Large intestine (tissue), 3 donors: ENCODE measurements around the gene ZNF407. TPM values are rescaled to one million over a fixed set of nuclear protein-coding genes. Genes with fewer than 3 reads are reported as not detected.
"Not testable (repeated sequence)": the region's sequence is repeated elsewhere in the genome, so short reads cannot be mapped to it uniquely, and the experiment has no call there.

Experiments used
- DNase-seq, 2 donors: peaks; one replicate each; pipeline versions ENCODE4 v3.0.0 to v3.0.0-alpha.2; 2013
- H3K27ac ChIP-seq: one replicate; pipeline ENCODE4 v1.5.1; 2013; ENCODE audit warnings: low read length
- H3K27me3 ChIP-seq: 2 replicates; pipeline ENCODE4 v1.6.1; 2013; ENCODE audit warnings: low read length; ENCODE audit not compliant: control insufficient read depth, insufficient read depth
- H3K36me3 ChIP-seq: 2 replicates; pipeline ENCODE4 v1.6.1; 2013; ENCODE audit warnings: low read length; ENCODE audit not compliant: control insufficient read depth, insufficient read depth
- H3K4me1 ChIP-seq: one replicate; pipeline ENCODE4 v1.6.1; 2013; ENCODE audit warnings: low read length; ENCODE audit not compliant: control insufficient read depth, insufficient read depth
- H3K4me3 ChIP-seq: one replicate; pipeline ENCODE4 v1.5.1; 2013; ENCODE audit warnings: low read length
- H3K9me3 ChIP-seq: one replicate; pipeline ENCODE4 v1.6.1; 2013; ENCODE audit warnings: mild to moderate bottlenecking, low read depth, low read length, moderate library complexity; ENCODE audit not compliant: control insufficient read depth
- WGBS: methylation state at CpG from one replicate; pipeline ENCODE4 v1.1.5; 2013; ENCODE audit warnings: low lambda C conversion rate; ENCODE audit not compliant: insufficient coverage; 5-methylcytosine and 5-hydroxymethylcytosine counted together
- polyA plus RNA-seq: library from polyadenylated mRNA; unstranded; fragments of 120-200 nt; gene quantifications from one replicate; pipeline ENCODE4 v1.2.1, GENCODE V29; 2013

Gene ZNF407
- polyA plus RNA-seq, 1 donor, result 6.6 TPM

GRCh38 chr18:75085676-75086075 lies 488.0 kb downstream of the ZNF407 start:
- H3K4me3 ChIP-seq, DNase-seq, H3K27me3 ChIP-seq, H3K27ac ChIP-seq, H3K36me3 ChIP-seq, H3K4me1 ChIP-seq: not testable (repeated sequence)
- H3K9me3 ChIP-seq, result peaks cover 13% of the 10 kb centered on the region
- no CpG with 5 or more reads among the region's 8 CpGs for WGBS

GRCh38 chr18:75086494-75087034 lies 488.9 kb downstream of the ZNF407 start:
- Histone ChIP-seq H3K27me3 (no peaks in the 10 kb centered on the region), H3K36me3 (no peaks in the 10 kb centered on the region), H3K4me1 (no peaks in the 10 kb centered on the region), H3K4me3 (no peak overlapping the region), H3K9me3 (peaks cover 13% of the 10 kb centered on the region), H3K27ac (no peak overlapping the region)
- WGBS, result no CpG with 5 or more reads among the region's 9 CpGs
- no peak for DNase-seq

- Histone ChIP-seq H3K27ac (no peak overlapping the region), H3K4me1 (no peaks in the 10 kb centered on the region), H3K27me3 (no peaks in the 10 kb centered on the region), H3K9me3 (peaks cover 13% of the 10 kb centered on the region), H3K36me3 (no peaks in the 10 kb centered on the region), H3K4me3 (no peak overlapping the region)
- DNase-seq, result no peak
- no CpG with 5 or more reads among the region's 43 CpGs for WGBS
These were observed 489.7 kb downstream of the ZNF407 start for GRCh38 chr18:75087119-75088020.

GRCh38 chr18:75088021-75088506 lies 490.4 kb downstream of the ZNF407 start:
- H3K4me1 ChIP-seq, result no peaks in the 10 kb centered on the region
- no CpG with 5 or more reads among the region's 8 CpGs for whole genome bisulfite sequencing
- H3K4me3 ChIP-seq, result no peak overlapping the region
- no peaks in the 10 kb centered on the region for H3K27me3 ChIP-seq
- no peaks in the 10 kb centered on the region for H3K36me3 ChIP-seq
- DNase-seq, result no peak
- H3K9me3 ChIP-seq, result peaks cover 13% of the 10 kb centered on the region
- no peak overlapping the region for H3K27ac ChIP-seq

GRCh38 chr18:75088622-75089211 lies 491.0 kb downstream of the ZNF407 start:
- Histone ChIP-seq H3K27me3 (no peaks in the 10 kb centered on the region), H3K27ac (no peak overlapping the region), H3K4me3 (no peak overlapping the region), H3K9me3 (peaks cover 13% of the 10 kb centered on the region), H3K4me1 (no peaks in the 10 kb centered on the region), H3K36me3 (no peaks in the 10 kb centered on the region)
- no peak for DNase-seq
- no CpG with 5 or more reads among the region's 20 CpGs for WGBS

- Histone ChIP-seq H3K9me3 (peaks cover 13% of the 10 kb centered on the region), H3K27ac (no peak overlapping the region), H3K4me3 (no peak overlapping the region), H3K27me3 (no peaks in the 10 kb centered on the region), H3K36me3 (no peaks in the 10 kb centered on the region), H3K4me1 (no peaks in the 10 kb centered on the region)
- no CpG with 5 or more reads among the region's 31 CpGs for WGBS
- DNase-seq, result no peak
These were observed 492.2 kb downstream of the ZNF407 start for GRCh38 chr18:75089748-75090327.

- Histone ChIP-seq H3K27ac (no peak overlapping the region), H3K4me3 (no peak overlapping the region), H3K4me1 (no peaks in the 10 kb centered on the region), H3K27me3 (no peaks in the 10 kb centered on the region), H3K9me3 (peaks cover 13% of the 10 kb centered on the region), H3K36me3 (no peaks in the 10 kb centered on the region)
- DNase-seq, result no peak
- no CpG with 5 or more reads among the region's 22 CpGs for WGBS
These were observed 492.7 kb downstream of the ZNF407 start for GRCh38 chr18:75090336-75090735.

GRCh38 chr18:75097491-75098225 lies 500.0 kb downstream of the ZNF407 start:
- H3K4me3 ChIP-seq, result no peak overlapping the region
- no CpG with 5 or more reads among the region's 6 CpGs for WGBS
- no peaks in the 10 kb centered on the region for H3K36me3 ChIP-seq
- peaks cover 6% of the 10 kb centered on the region for H3K9me3 ChIP-seq
- no peak overlapping the region for H3K27ac ChIP-seq
- no peak for DNase-seq
- no peaks in the 10 kb centered on the region for H3K27me3 ChIP-seq
- H3K4me1 ChIP-seq, result no peaks in the 10 kb centered on the region

GRCh38 chr18:75100832-75101630 lies 503.4 kb downstream of the ZNF407 start:
- peaks cover 8% of the 10 kb centered on the region for H3K9me3 ChIP-seq
- no peaks in the 10 kb centered on the region for H3K36me3 ChIP-seq
- H3K4me1 ChIP-seq, result no peaks in the 10 kb centered on the region
- H3K27ac ChIP-seq, result no peak overlapping the region
- no peaks in the 10 kb centered on the region for H3K27me3 ChIP-seq
- 100% methylated on average over 1 of the region's 3 CpGs for WGBS
- no peak for DNase-seq
- H3K4me3 ChIP-seq, result no peak overlapping the region
